GM19239 (cell line): Measurements from ENCODE around the gene SVBP.
"Not testable (repeated sequence)": the region's sequence is repeated elsewhere in the genome, so short reads cannot be mapped to it uniquely, and the experiment has no call there.

ENCODE experiments used
- DNase-seq: peaks from one replicate; pipeline ENCODE4 v3.0.0; 2011; ENCODE audit warnings: low spot score; ENCODE audit not compliant: insufficient read length
- FAIRE-seq: peaks from 2 replicates; lab custom pipeline; 2011; peaks lifted over from hg19 to GRCh38; lab: Jason Lieb, UNC

Gene SVBP, protein sequence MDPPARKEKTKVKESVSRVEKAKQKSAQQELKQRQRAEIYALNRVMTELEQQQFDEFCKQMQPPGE

DNA sequence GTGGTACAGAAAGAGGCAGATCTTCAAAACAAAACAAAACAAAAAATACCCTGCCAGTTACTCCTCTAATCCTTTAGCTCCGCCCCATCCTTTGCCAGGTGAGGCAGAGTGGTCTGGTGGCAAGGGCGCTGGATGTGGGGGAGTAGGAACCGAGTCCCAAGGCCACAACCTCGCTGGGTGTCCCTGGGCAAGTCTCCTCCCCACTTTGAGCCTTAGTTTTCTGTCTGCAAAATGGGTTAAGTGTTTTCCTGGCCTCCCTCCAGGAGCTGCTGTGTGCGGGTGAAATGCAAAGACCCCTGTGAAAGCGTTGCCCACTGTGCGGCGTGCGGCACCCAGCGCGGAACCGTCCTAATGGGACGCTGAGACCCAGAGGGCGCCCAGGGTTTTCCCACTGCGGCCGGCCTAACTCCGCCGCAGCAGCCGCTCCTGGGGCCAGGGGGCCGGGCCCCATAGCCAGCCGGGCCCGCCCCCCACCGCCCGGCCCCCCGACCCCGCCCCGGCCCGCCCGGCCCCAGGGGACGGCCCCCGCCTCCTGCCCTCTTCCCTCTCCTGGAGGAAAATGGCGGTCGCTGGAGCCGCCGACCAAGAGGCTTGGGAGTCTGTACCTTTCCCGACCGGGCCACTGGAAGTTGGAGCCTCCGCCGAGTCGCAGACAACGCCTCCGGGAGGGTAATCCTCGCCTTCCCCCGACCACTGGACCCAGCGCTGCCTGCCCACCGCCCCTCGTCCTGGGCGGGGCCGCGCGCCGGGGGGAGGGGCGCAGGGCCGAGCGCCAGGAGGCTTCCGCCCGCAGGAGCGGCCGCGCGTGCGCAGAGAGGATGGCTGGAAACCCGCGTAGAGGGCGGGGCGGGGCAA, at the start of gene SVBP, which contains the start of gene ERMAP:
TSS of gene SVBP (minus strand) at position 813 of the 855 bp plus-strand sequence. CDS start 853 bp downstream, outside the sequence.
TSS of gene ERMAP (plus strand) at position 538 of the 855 bp plus-strand sequence. CDS start 13,327 bp downstream, outside the sequence.
- FAIRE-seq (peak; percentile 88), DNase-seq (peak; percentile 72)

DNA sequence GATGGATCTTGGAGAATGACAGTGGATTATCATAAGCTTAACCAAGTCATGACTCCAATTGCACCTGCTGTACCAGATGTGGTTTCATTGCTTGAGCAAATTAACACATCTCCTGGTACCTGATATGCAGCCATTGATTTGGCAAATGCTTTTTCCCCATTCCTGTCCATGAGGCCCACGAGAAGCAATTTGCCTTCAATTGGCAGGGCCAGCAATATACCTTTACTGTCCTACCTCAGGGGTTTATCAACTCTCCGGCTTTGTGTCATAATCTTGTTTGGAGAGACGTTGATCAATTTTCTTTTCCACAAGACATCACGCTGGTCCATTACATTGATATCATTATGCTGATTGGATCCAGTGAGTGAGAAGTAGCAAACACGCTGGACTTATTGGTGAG, 49.4 kb upstream of the SVBP start:
- DNase-seq, result no peak
- no peak for FAIRE-seq

DNA sequence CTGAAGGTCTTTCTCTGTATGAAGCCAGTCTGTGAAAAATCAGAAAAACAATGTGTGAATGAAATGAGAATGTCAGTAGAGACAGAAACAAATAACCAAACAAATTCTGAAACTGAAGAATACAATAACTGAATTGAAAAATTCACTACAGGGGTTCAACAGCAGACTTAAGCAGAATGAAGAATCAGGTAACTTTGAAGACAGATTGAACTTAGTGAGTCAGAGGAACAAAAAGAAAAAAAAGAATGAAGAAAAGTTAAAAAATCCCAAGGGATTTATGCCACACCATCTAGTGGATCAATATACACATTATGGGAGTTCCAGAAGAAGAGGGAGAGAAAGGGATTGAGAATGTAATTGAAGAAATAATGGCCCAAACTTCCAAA, 43.8 kb upstream of the SVBP start:
- FAIRE-seq, result no peak
- DNase-seq, result no peak

DNA sequence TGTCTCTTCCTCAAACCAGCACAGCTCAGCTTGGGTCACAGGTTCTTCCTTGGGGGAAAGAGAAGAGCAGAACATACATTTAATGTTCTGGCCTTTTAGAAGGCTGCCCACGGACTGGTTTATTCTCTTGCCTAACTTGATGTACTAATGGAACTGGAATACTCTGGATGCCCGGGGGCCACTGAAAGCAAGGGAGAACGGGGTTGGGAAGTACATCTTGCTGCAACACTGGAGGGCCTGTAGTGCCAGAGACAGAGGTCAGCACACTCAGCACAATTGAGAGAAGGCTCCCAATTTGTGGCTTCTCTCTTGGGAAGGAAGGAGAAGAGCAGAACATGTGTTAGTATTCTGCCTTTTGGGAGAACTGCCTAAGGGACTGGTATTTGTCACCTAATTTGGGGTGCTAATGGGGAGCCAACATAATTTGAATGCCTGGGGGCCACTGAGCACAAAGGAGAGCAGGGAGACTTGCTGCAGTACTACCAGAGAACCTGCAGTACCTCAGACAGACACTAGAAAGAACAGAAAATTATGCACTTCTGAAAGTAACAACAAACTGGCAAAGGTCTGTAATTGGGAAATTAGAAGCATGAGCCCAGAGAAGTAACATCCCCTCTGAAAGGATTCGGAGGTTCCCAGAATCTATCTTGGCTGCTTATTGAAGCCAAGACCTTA, 43.3 kb upstream of the SVBP start:
- FAIRE-seq, result no peak
- no peak for DNase-seq

DNA sequence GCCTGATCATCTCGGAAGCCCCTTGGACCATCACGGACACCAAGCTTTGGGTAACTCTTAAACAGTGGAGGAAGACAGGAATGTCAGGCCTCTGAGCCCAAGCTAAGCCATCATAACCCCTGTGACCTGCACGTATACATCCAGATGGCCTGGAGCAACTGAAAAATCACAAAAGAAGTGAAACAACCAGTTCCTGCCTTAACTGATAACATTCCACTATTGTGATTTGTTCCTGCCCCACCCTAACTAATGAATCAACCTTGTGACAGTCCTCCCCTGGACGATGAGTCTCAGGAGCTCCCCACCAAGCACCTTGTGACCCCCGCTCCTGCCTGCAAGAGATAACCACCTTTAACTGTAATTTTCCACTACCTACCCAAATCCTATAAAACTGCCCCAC, 42.2 kb upstream of the SVBP start:
- FAIRE-seq, result not testable (repeated sequence)

DNA sequence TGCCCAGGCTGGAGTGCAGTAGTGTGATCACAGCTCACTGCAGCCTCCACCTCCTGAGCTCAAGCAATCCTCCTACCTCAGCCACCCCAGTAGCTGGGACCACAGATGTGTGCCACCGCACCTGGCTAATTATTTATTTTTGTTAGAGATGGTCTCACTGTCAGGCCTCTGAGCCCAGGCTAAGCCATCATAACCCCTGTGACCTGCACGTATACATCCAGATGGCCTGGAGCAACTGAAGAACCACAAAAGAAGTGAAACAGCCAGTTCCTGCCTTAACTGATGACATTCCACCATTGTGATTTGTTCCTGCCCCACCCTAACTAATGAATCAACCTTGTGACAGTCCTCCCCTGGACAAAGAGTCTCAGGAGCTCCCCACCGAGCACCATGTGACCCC, 39.4 kb upstream of the SVBP start:
- FAIRE-seq, DNase-seq: not testable (repeated sequence)

More for the DNA sequence above, 42.2 kb upstream of the SVBP start:
- DNase-seq, result not testable (repeated sequence)

DNA sequence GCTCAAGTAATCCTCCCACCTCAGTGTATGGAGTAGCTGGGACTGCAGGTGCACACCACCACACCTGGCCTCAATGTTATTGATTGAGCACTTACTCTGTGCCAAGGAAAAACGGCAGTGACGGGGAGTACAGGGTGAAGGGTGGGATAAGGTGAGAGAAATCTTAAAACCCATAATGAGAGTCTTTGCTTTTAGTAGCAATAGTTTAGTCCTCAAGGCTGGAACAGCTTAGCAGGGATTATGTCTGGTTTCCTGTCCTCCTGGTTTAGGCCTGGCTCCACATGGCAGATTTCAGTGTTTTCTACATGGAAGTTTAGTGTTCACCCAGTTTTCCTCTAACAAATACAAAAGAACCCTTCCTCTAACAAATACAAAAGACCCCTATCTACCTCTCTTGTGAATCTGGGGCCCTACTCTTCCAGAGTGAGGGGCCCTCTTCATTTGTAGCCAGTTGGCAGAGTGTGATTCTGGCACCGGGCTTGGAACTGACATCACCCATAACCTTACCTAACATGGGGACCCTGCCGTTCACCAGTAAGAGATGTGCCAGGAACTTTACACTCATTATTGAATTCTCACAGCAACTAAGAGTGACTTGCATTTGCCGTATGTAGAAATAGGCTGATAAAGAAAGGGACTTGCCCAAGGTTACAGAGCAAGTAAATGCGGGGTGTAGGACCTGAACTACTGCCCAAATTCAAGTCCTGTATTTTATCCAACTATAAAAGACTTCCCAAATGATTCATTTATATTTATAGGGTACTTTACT, 36.1 kb upstream of the SVBP start:
- FAIRE-seq, result no peak

DNA sequence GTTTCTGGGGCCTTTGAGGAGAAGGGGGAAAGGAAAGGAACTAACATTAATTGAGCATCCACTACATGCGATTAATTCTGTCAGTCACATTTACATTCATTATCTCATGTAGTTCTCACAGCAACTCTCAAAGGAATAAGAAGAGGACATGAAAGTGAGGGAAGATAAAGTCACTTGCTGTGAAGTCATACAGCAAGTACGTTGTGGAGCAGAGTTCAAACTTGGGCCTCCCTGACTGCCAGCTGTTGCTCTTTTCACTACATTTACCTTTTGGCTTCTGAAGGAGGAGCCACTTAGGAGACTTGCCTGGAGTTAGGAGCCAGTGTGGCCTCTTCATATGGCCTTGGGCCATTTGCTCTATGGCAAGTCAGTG, 35.4 kb upstream of the SVBP start:
- DNase-seq, result no peak
- no peak for FAIRE-seq

More for the DNA sequence above, 36.1 kb upstream of the SVBP start:
- no peak for DNase-seq

DNA sequence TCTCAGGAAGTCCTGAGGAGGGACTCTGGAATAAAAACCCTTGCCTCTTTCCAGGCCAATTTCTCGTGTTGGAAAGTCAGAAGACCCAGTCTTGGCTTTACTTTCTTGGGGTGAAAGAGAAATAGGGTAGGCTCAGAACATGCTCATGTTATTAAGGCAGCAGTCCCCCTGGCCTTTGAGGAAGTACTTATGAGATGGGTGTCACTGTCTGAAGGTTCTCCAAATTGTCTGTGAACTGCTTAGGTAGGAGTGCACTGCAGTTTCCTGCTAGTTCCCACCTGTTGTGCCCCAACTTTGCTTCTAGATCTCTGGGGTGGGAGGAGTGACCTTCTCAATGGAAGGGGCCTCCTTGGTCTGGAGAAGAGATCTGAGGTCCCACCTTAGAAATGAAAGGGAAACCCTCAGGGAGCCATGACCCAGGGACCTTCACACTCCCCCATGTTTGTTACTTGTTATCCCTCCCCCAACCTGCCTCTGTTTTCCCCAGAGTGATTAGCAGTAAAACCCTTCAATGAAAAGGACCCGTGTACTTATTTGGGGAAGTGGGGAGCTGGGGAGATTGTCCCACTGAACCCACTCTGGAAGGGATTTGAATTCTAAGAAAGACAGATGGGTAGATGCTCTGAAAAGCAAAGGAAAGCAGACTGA, 34.9 kb upstream of the SVBP start:
- FAIRE-seq, result no peak
- DNase-seq, result no peak

DNA sequence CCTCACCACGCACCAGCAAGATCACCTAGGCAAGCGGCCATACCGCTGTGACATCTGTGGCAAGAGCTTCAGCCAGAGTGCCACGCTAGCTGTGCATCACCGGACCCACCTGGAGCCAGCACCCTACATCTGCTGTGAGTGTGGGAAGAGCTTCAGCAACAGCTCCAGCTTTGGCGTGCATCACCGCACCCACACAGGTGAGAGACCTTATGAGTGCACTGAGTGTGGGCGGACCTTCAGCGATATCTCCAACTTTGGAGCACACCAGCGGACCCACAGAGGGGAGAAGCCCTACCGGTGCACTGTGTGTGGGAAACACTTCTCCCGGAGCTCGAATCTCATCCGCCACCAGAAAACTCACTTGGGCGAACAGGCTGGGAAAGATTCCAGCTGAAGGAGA, 34.2 kb upstream of the SVBP start:
- no peak for FAIRE-seq
- no peak for DNase-seq

DNA sequence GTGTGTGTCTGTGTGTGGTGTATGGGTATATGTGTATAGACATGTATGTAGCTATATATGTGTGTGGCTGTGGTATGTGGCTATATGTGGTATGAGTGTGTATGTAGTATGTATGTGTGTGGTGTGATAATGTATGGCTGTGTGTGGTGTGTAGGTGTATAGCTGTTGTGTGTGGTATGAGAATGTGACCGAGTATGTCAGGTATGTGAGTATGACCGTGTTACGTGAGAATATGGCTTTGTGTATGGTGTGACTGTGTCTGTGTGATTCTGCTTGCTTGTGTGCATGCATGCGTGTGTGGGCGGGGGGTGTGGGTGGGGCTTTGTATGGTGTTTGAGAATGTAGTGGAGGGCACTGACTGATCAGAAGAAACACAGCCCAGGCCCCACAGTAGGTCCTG, 32.7 kb upstream of the SVBP start:
- FAIRE-seq (no peak), DNase-seq (no peak)

DNA sequence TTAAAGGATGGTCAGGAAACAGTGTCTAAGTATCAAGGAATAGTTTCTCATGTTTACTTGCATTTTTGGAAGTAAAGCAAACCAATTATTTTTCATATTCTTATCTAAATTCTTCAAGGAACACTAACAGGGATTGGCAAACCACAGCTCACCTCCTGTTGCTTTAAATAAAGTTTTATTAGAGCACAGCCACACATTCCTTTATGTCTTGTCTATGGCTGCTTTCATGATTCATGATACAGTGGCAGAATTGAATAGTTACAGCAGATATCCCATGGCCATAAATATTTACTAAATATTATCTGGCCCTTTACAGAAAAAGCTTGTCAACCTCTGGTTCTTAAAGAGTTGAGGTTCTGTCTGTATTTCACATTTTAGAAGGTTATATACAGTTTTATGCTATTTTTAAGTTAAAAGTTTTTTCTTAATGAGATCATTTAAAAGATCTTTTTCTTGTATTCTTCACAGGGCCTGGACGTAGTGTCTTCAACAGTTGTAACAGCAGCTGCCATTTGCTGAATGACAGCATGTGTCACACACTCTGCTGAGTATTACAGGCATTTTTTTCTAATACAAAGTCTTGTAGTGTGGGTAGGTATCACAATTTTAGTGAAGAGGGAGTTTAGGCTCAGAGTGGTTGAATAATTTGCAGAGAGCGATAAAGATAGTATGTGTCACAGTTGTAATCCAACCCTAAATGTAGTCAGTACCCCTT, 31.8 kb upstream of the SVBP start:
- no peak for FAIRE-seq
- no peak for DNase-seq

DNA sequence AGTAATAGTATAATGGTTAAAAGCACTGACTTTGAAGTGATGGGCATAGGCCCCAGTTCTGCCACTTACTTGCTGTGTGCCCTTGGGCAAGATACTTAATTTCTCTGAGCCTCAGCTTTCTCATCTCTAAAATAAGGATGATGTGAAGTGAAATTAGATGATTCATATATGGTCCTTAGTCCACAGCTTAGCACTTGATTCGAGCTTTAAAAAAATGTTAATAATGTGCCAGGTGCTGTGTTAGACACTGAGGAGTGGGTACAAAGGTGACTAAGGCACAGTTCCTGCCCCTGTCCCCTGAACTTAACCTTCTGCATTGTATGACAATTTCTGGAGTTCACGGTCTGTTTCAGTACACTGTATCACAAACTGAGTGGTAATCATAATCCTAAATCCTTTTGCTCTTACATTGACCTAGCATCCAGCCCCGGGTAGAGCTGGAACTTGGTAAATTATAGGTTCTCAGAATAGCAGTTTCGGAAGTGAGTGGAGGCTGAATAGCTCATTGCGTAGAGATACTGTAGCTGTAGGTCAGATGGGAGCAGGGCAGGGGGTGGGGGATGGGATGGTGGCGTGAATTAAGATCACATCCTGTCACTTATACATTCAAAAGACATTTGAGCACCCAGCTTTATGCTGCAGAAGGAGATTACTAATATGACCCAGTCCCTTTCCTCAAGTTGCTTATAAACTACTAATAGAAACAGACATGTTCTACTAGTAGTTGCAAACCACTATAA, 30.7 kb upstream of the SVBP start:
- no peak for FAIRE-seq
- DNase-seq, result no peak

DNA sequence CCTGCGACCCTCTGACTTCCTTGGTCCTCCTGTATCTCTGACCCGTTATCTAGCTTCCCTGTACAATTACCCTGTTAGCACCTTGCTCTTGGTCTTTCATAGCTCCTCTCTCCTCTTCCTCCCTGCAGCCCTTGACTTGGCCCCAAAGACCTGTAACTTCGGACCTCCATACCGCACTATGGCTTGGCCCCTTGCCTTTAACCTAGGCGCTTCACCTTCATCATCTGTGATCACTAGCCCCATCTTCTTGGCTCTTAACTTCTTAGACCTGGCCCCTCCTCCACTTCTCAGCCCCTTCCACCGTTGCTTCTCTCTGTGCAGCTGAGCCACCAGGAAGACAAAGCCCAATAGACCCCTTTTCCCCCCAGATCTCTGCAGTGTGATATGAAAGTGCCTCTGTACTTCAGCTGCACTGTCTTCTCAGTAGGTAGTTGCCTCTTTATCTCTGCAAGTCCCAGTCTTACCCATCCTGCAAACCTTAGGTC, 30.0 kb upstream of the SVBP start:
- DNase-seq (no peak), FAIRE-seq (peak; percentile 64)

DNA sequence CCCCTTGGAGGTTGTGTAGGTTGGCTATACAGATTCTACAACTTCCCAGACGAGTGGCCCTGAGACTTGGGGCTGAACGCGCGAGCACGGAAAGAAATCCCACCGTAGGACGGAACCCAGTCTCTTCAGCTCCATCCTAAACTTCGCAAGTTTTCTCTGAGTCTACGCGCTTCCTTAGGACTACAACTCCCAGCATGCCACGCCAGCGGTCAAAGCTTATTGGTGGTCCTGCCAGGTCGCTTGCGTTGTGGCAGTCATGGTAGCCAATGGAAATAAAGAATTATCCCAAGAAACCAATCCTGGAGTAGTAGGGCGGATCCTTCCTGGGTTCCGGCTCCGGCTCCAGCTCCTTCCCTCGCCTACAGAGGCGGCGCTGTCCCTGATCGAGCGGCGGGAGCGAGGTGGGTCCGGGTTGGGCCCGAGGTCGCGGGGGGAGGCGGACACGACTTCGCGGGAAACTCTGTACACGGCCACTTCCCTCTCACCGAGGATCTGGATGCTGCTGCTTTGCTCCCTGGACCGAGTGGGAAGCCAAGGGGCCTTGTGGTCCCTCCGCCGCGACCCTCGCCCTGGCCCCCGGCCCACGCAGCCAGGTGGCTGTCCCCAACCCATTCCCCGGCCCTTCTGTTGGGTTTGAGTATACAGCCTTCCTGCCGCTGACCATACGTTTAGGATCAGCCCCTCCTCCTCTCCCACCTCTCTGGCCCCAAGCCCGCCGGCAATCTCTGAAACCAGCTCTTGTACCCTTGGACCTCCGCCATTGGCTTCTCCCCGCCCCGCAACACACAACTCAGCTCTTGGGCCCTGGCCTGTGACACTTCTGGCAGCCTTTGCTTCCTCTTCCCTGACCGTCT, 29.3 kb upstream of the SVBP start, which contains the start of gene ZNF691:
TSS of gene ZNF691 (plus strand) at position 357 of the 854 bp plus-strand sequence. CDS start 3,046 bp downstream, outside the sequence.
- FAIRE-seq (peak; percentile 99), DNase-seq (peak; percentile 89)

DNA sequence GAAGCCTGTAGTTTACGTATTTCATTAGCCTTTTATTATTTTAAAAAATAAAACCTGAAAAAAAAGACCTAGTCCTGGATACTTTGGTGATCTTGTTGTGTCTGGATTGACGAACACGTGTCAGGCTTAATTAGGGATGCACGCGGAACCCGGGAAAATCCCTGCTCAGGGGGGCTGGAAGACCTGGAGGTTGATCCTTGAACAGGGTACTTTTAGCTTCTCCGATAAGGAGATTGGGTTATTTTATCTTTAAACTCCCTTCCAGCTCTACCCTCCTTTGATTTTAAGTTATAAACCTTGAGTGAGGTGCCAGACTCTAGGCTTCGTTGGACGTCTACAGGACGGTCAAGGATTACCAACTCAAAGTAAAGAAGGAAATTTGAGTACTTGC, 28.7 kb upstream of the SVBP start:
- DNase-seq, result no peak
- FAIRE-seq, result no peak

DNA sequence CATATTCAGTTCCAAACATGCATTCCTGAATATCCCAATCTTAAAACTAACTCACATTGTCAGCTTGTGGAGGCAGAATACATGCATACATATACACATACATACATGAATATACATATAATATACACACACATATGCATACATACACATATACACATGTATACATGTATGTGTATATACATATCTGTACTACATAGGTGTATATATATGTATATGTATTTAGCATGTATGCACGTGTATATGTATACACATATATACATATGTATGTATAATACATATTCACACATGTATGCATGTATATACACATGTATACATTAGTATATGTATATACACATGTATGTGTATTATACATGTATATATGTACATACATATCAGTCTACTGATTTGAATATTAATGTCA, 28.0 kb upstream of the SVBP start:
- no peak for FAIRE-seq
- no peak for DNase-seq
